Stomach (tissue), 4 donors: ENCODE measurements around the gene ASTN2.

Experiments used
- EP300 ChIP-seq: sonication (generic); formaldehyde crosslinking; IDR thresholded peaks from one replicate; pipeline ENCODE4 v1.6.1; 2017; ENCODE audit warnings: antibody characterized with exemption
- POLR2A ChIP-seq, 4 donors: fragments of 450-650 bp; IDR thresholded peaks; one replicate each; pipeline ENCODE4 v1.6.1; 2016; ENCODE audit warnings: antibody characterized with exemption in 4 of 4, control low read depth in 2 of 4, mild to moderate bottlenecking in 1 of 4, moderate library complexity in 1 of 4
- POLR2AphosphoS5 ChIP-seq, 3 donors: sonication (generic); formaldehyde crosslinking; IDR thresholded peaks; one replicate each; pipeline ENCODE4 v1.6.1; 2016; ENCODE audit warnings: antibody characterized with exemption in 3 of 3
- TF ChIP-seq, protein P1 (sequence below), 7 experiments: fragments of 450-650 bp in 4 of 7; fragments of 200-600 bp in 3 of 7; sonication (generic) in 3 of 7; IDR thresholded peaks; one replicate each; pipeline ENCODE4 v1.5.1; 2016 to 2019; ENCODE audit warnings: antibody characterized with exemption in 7 of 7, control low read depth in 2 of 7, mild to moderate bottlenecking in 1 of 7

DNA sequence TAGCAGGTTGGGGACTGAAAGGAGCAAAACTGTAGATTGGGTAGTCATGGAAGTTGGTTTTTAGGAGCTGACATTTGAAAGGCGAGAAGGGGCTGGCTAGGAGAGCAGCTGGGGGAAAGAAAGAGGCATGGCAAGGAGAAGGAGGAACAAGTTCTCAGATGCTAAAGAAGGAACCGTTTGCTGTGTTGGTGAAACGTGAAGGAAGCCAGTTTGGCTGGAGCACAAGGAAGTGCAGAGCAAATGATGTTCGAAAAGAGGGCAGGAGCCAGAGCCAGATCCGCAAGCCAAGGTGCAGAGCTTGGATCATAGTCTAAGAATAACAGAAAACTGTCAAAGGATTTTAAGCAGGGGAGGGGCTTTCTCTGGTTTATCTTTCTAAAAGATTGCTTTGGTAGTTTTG is 276.6 kb downstream of the ASTN2 start:
- TF ChIP-seq POLR2A (IDR thresholded peaks at IDR 0.05) (no peak), POLR2AphosphoS5 (IDR thresholded peaks at IDR 0.05) (no peak), EP300 (no peak)
- TF ChIP-seq, protein P1, sequence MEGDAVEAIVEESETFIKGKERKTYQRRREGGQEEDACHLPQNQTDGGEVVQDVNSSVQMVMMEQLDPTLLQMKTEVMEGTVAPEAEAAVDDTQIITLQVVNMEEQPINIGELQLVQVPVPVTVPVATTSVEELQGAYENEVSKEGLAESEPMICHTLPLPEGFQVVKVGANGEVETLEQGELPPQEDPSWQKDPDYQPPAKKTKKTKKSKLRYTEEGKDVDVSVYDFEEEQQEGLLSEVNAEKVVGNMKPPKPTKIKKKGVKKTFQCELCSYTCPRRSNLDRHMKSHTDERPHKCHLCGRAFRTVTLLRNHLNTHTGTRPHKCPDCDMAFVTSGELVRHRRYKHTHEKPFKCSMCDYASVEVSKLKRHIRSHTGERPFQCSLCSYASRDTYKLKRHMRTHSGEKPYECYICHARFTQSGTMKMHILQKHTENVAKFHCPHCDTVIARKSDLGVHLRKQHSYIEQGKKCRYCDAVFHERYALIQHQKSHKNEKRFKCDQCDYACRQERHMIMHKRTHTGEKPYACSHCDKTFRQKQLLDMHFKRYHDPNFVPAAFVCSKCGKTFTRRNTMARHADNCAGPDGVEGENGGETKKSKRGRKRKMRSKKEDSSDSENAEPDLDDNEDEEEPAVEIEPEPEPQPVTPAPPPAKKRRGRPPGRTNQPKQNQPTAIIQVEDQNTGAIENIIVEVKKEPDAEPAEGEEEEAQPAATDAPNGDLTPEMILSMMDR (IDR thresholded peaks at IDR 0.05), result no peak
